ENCODE data around the gene MIGA1. TPM values are rescaled to one million over a fixed set of nuclear protein-coding genes. Genes with fewer than 3 reads are reported as not detected.

The MIGA1 gene
- total and polyA plus RNA-seq, 2 of the 4 experiments (the other 2 are of a cell fraction) = 5.7 to 16.3 TPM

- Histone ChIP-seq H2BK20ac (ENCODE audit: low read depth, low read length) (no peak overlapping the region), H3K4ac (ENCODE audit: low read depth, low read length) (no peak overlapping the region), H4K5ac (ENCODE audit: low read depth, low read length) (no peak overlapping the region), H4K20me1 (ENCODE audit: insufficient read depth, low read length) (peaks cover 14% of the 10 kb centered on the region; the same call in 1 of the 2 replicates), H3K79me1 (ENCODE audit: low read depth in 1 of 2, low read length in 2 of 2) (peaks cover 15 to 37% of the 10 kb centered on the region in 2 experiments), H3K27ac (ENCODE audit: insufficient read depth, low read length) (no peak overlapping the region), H3K9ac (ENCODE audit: low read depth, low read length) (no peak overlapping the region), H2BK5ac (ENCODE audit: low read depth, low read length, poor library complexity, severe bottlenecking) (no peak overlapping the region), H3K27me3 (ENCODE audit: control insufficient read depth, insufficient read depth, low read length) (no peaks in the 10 kb centered on the region), H3K9me1 (ENCODE audit: insufficient read depth, low read length) (peaks cover 6% of the 10 kb centered on the region; the same call in 1 of the 2 replicates), H2BK120ac (ENCODE audit: low read depth, low read length) (no peak overlapping the region), H3K4me2 (ENCODE audit: low read depth, low read length) (no peak overlapping the region), H3K23ac (ENCODE audit: low read depth, low read length) (no peak overlapping the region), H2AFZ (replicated peaks; ENCODE audit: low read length, poor library complexity) (no peak overlapping the region), H3K56ac (ENCODE audit: extremely low read depth, insufficient read depth, low read length) (no peak overlapping the region), H2AK9ac (replicated peaks; ENCODE audit: low read depth, low read length, poor library complexity) (no peak overlapping the region), H3K4me1 (ENCODE audit: control insufficient read depth, insufficient read depth, low read length) (no peaks in the 10 kb centered on the region), H3K36me3 (ENCODE audit: control insufficient read depth, insufficient read depth, low read length) (peaks cover 9% of the 10 kb centered on the region), H4K8ac (ENCODE audit: low read depth in 2 of 2, low read length in 2 of 2) (no peak overlapping the region), H2AK5ac (ENCODE audit: low read depth, low read length) (no peak overlapping the region), H3K9me3 (ENCODE audit: control insufficient read depth, insufficient read depth, low read length) (no peaks in the 10 kb centered on the region), H3K14ac (replicated peaks; ENCODE audit: low read depth, low read length) (no peak overlapping the region), H2BK15ac (ENCODE audit: low read depth, low read length) (no peak overlapping the region), H4K91ac (ENCODE audit: insufficient read depth, low read depth, low read length) (no peak overlapping the region), H3K4me3 (ENCODE audit: insufficient read depth, low read depth, low read length) (no peak overlapping the region), H3K18ac (ENCODE audit: low read depth, low read length) (no peak overlapping the region)
- TF ChIP-seq CEBPB (IDR thresholded peaks at IDR 0.05; ENCODE audit: low read depth, low read length) (no peak), MXI1 (IDR thresholded peaks at IDR 0.05; ENCODE audit: borderline replicate concordance, low read depth, low read length) (no peak), BHLHE40 (IDR thresholded peaks at IDR 0.05; ENCODE audit: low read depth, low read length) (no peak), MAZ (IDR thresholded peaks at IDR 0.05; ENCODE audit: borderline replicate concordance, low read depth, low read length) (no peak), POLR2A (IDR thresholded peaks at IDR 0.05; ENCODE audit: low read depth, low read length) (no peak), FOS (IDR thresholded peaks at IDR 0.05; ENCODE audit: low read depth, low read length) (no peak), NFE2L2 (IDR thresholded peaks at IDR 0.05; ENCODE audit: low read depth, low read length) (no peak), RFX5 (IDR thresholded peaks at IDR 0.05; ENCODE audit: low read depth, low read length) (no peak), CHD1 (IDR thresholded peaks at IDR 0.05; ENCODE audit: low read depth, low read length) (no peak), USF2 (IDR thresholded peaks at IDR 0.05; ENCODE audit: low read depth, low read length) (no peak), SMC3 (IDR thresholded peaks at IDR 0.05; ENCODE audit: low read depth, low read length) (no peak), ELK1 (IDR thresholded peaks at IDR 0.05; ENCODE audit: borderline replicate concordance, low read depth, low read length) (no peak), RCOR1 (IDR thresholded peaks at IDR 0.05; ENCODE audit: insufficient replicate concordance, low read length) (no peak), CTCF (conservative IDR thresholded peaks at IDR 0.05; ENCODE audit: low read depth, low read length) (no peak)
- ChIA-PET POLR2A (ENCODE audit: unreplicated experiment) (no interaction called here), CTCF (interaction anchor here (0.6 kb wide), 1 partner anchor 34 kb away, joined by 6 read pairs; no protein-coding TSS in a partner anchor)
- intact Hi-C loops (cut with micrococcal nuclease) (no loop called here), dilution Hi-C loops (cut with HindIII; ENCODE audit: low sequenced_read_pairs, unreplicated experiment) (no loop called here), in situ Hi-C loops (cut with MboI; ENCODE audit: low sequenced_read_pairs) (no loop called here)
- ATAC-seq (ENCODE audit: low read depth) (no peak), DNase-seq (no peak)
- no TSS peak for BruUV-seq (replicated peaks)
- 100% methylated on average over 1 of the region's 3 CpGs; no CpG with 5 or more reads in 1 of the 2 experiments for WGBS, 2 experiments (ENCODE audit: extremely low coverage in 2 of 2, insufficient read length in 1 of 2)
These were observed 37.4 kb upstream of the MIGA1 start for GRCh38 chr1:77742011-77742555.

Data from IMR-90 (cell line).